GM12872 (cell line): ENCODE measurements around the gene PHIP.

Experiments used
- CTCF ChIP-seq: IDR thresholded peaks from 3 replicates; pipeline ENCODE4 v1.5.1; 2011; ENCODE audit warnings: low read depth, mild to moderate bottlenecking, low read length, moderate library complexity; ENCODE audit not compliant: insufficient read depth

Gene PHIP

GRCh38 chr6:79047072-79047471 lies 31.0 kb downstream of the PHIP start:
- TF ChIP-seq CTCF, result no peak

- no peak for TF ChIP-seq CTCF
Measured at GRCh38 chr6:79045966-79046365, 32.1 kb downstream of the PHIP start.

GRCh38 chr6:79042799-79043126 lies 35.3 kb downstream of the PHIP start:
- no peak for TF ChIP-seq CTCF

GRCh38 chr6:79042088-79042798 lies 35.8 kb downstream of the PHIP start:
- no peak for TF ChIP-seq CTCF

GRCh38 chr6:79040083-79040482 lies 38.0 kb downstream of the PHIP start:
- TF ChIP-seq CTCF, result no peak

- TF ChIP-seq CTCF, result no peak
Measured at GRCh38 chr6:79038061-79038460, 40.0 kb downstream of the PHIP start.

- TF ChIP-seq CTCF, result no peak
Measured at GRCh38 chr6:79034865-79035264, 43.2 kb downstream of the PHIP start.
